Daoy (cell line): ENCODE measurements around the gene RFX1. TPM values are rescaled to one million over a fixed set of nuclear protein-coding genes. Genes with fewer than 3 reads are reported as not detected.
A peak's percentile ranks its signal among the peaks of the same experiment; 100 is the strongest.
"Not testable (repeated sequence)": the region's sequence is repeated elsewhere in the genome, so short reads cannot be mapped to it uniquely, and the experiment has no call there.

Source experiments
- DNase-seq: peaks from one replicate; pipeline ENCODE4 v3.0.0-alpha.2; 2015; ENCODE audit warnings: low read depth
- total RNA-seq: library from RNA; depleted of rRNA; stranded (reverse); fragments of >200 nt; shearing (Covaris generic); gene quantifications from 2 replicates; pipeline ENCODE4 v1.2.3, GENCODE V29; 2014; rRNA removed

Gene RFX1
- 1.3 and 1.4 TPM in 2 replicates for total RNA-seq

- DNase-seq: peak; percentile 99
Measured at GRCh38 chr19:14006085-14006765, at the start of gene RFX1. Gene RFX1 (minus strand): TSS chr19:14006320. CDS start chr19:13993843, 12,477 bp downstream.

- no peak for DNase-seq
Measured at GRCh38 chr19:14055396-14055795, 49.3 kb upstream of the RFX1 start.

- no peak for DNase-seq
Measured at GRCh38 chr19:14054721-14055120, 48.6 kb upstream of the RFX1 start.

GRCh38 chr19:14054099-14054498, 48.0 kb upstream of the RFX1 start:
- DNase-seq: no peak

- DNase-seq: no peak
Measured at GRCh38 chr19:14053500-14053899, 47.4 kb upstream of the RFX1 start.

- no peak for DNase-seq
Measured at GRCh38 chr19:14053032-14053431, 46.9 kb upstream of the RFX1 start.

GRCh38 chr19:14052470-14052869, 46.4 kb upstream of the RFX1 start:
- DNase-seq: no peak

GRCh38 chr19:14051980-14052379, 45.9 kb upstream of the RFX1 start:
- no peak for DNase-seq

GRCh38 chr19:14050961-14051360, 44.8 kb upstream of the RFX1 start:
- DNase-seq: not testable (repeated sequence)

GRCh38 chr19:14050512-14050911, 44.4 kb upstream of the RFX1 start:
- DNase-seq: no peak

- DNase-seq: peak; percentile 54
Measured at GRCh38 chr19:14048443-14049153, 42.5 kb upstream of the RFX1 start.

- not testable (repeated sequence) for DNase-seq
Measured at GRCh38 chr19:14047866-14048265, 41.7 kb upstream of the RFX1 start.

- DNase-seq: peak; percentile 51
Measured at GRCh38 chr19:14042659-14043608, 36.8 kb upstream of the RFX1 start.

- no peak for DNase-seq
Measured at GRCh38 chr19:14039181-14039580, 33.1 kb upstream of the RFX1 start.

GRCh38 chr19:14035706-14036105, 29.6 kb upstream of the RFX1 start:
- no peak for DNase-seq

- not testable (repeated sequence) for DNase-seq
Measured at GRCh38 chr19:14035159-14035558, 29.0 kb upstream of the RFX1 start.

- no peak for DNase-seq
Measured at GRCh38 chr19:14033946-14034345, 27.8 kb upstream of the RFX1 start.

- peak; percentile 68 for DNase-seq
Measured at GRCh38 chr19:14031719-14032480, 25.8 kb upstream of the RFX1 start, which contains the start of gene IL27RA. Gene IL27RA (plus strand): TSS chr19:14031762. CDS start chr19:14031873, 111 bp downstream.

- no peak for DNase-seq
Measured at GRCh38 chr19:14030997-14031718, 25.0 kb upstream of the RFX1 start.

- no peak for DNase-seq
Measured at GRCh38 chr19:14028901-14029300, 22.8 kb upstream of the RFX1 start.
